ENCODE results near the gene CRB3. TPM values are rescaled to one million over a fixed set of nuclear protein-coding genes. Genes with fewer than 3 reads are reported as not detected.
A peak's percentile ranks its signal among the peaks of the same experiment; 100 is the strongest.

CRB3 gene
- 10 to 100 TPM; 38.1 to 78.8 TPM for total RNA-seq
- polyA plus RNA-seq (ENCODE audit: insufficient read length in 6 of 6), result 10 to 100 TPM; 14.9 to 21.3 (median 17.8) TPM
- long read RNA-seq, donor 1, transcript CRB3-204 (4 exons, 1,078 nt), result major isoform, 12 of 17 reads
- long read RNA-seq, donor 1, partial matches to known transcripts, result 0 of 17 reads
- long read RNA-seq, donor 1, other reads (novel, unspliced or antisense), result 0 of 17 reads
- long read RNA-seq, donor 2, transcript CRB3-204 (4 exons, 1,078 nt), result major isoform, 7 of 12 reads
- long read RNA-seq, donor 2, partial matches to known transcripts, result 0 of 12 reads
- long read RNA-seq, donor 2, other reads (novel, unspliced or antisense), result 0 of 12 reads
- long read RNA-seq, donor 3, partial matches to known transcripts, result 0 of 3 reads
- long read RNA-seq, donor 3, other reads (novel, unspliced or antisense), result 0 of 3 reads
- long read RNA-seq, donor 4, transcript CRB3-204 (4 exons, 1,078 nt), result minor isoform, 11 of 67 reads
- long read RNA-seq, donor 4, transcript CRB3-202 (5 exons, 733 nt), result major isoform, 42 of 67 reads
- long read RNA-seq, donor 4, partial matches to known transcripts, result 7 of 67 reads
- long read RNA-seq, donor 4, other reads (novel, unspliced or antisense), result 4 of 67 reads
- long read RNA-seq, donor 5, transcript CRB3-202 (5 exons, 733 nt), result major isoform, 7 of 15 reads
- long read RNA-seq, donor 5, partial matches to known transcripts, result 6 of 15 reads
- long read RNA-seq, donor 5, other reads (novel, unspliced or antisense), result 0 of 15 reads
- long read RNA-seq, donor 6, transcript CRB3-202 (5 exons, 733 nt), result major isoform, 6 of 13 reads
- long read RNA-seq, donor 6, transcript CRB3-204 (4 exons, 1,078 nt), result minor isoform, 5 of 13 reads
- long read RNA-seq, donor 6, partial matches to known transcripts, result 0 of 13 reads
- long read RNA-seq, donor 6, other reads (novel, unspliced or antisense), result 0 of 13 reads
- long read RNA-seq, donor 7, partial matches to known transcripts, result 0 of 4 reads
- long read RNA-seq, donor 7, other reads (novel, unspliced or antisense), result 0 of 4 reads
- long read RNA-seq, donor 8, partial matches to known transcripts, result 0 of 4 reads
- long read RNA-seq, donor 8, other reads (novel, unspliced or antisense), result 0 of 4 reads
- long read RNA-seq, donor 9, result 0 reads
- long read RNA-seq, donor 10, transcript CRB3-202 (5 exons, 733 nt), result major isoform, 17 of 29 reads
- long read RNA-seq, donor 10, transcript CRB3-204 (4 exons, 1,078 nt), result minor isoform, 9 of 29 reads
- long read RNA-seq, donor 10, partial matches to known transcripts, result 3 of 29 reads
- long read RNA-seq, donor 10, other reads (novel, unspliced or antisense), result 0 of 29 reads
- long read RNA-seq, donor 11, result 0 reads
- long read RNA-seq, donor 12, partial matches to known transcripts, result 0 of 8 reads
- long read RNA-seq, donor 12, other reads (novel, unspliced or antisense), result 0 of 8 reads

GRCh38 chr19:6464070-6464873, at the start of gene CRB3:
TSS of gene CRB3 (plus strand) at chr19:6464271. CDS start at chr19:6464702, 431 bp downstream.
- intact Hi-C loops (cut with DNase I), result no loop called here
- Histone ChIP-seq H3K4me1 (peaks cover 0 to 21% of the 10 kb centered on the region in 2 donors), H3K4me3 (peak within 1 kb of the TSS; percentile 42 to 48), H3K27ac (peak within 1 kb of the TSS; percentile 57 to 67), H3K36me3 (peaks cover 0 to 25% of the 10 kb centered on the region in 2 donors), H3K9me3 (no peaks in the 10 kb centered on the region), H3K27me3 (peaks cover 13 to 40% of the 10 kb centered on the region in 2 donors)
- DNase-seq, result peak; percentile 53 to 93 (median 88)
- peak; percentile 58 for ATAC-seq
- TF ChIP-seq CTCF (IDR thresholded peaks at IDR 0.05), result no peak

GRCh38 chr19:6414793-6415590, 49.1 kb upstream of the CRB3 start:
- Histone ChIP-seq H3K4me1 (peaks cover 0 to 12% of the 10 kb centered on the region in 2 donors), H3K9me3 (no peaks in the 10 kb centered on the region), H3K27me3 (no peaks in the 10 kb centered on the region), H3K27ac (no peak overlapping the region), H3K4me3 (no peak overlapping the region), H3K36me3 (peaks cover 0 to 69% of the 10 kb centered on the region in 2 donors)
- DNase-seq (peak in 1 of 4 donors; percentile 73), ATAC-seq (no peak)
- intact Hi-C loops (cut with DNase I), result no loop called here
- TF ChIP-seq CTCF (IDR thresholded peaks at IDR 0.05), result no peak

- Histone ChIP-seq H3K27ac (no peak overlapping the region), H3K36me3 (peaks cover 0 to 76% of the 10 kb centered on the region in 2 donors), H3K4me1 (peaks cover 0 to 12% of the 10 kb centered on the region in 2 donors), H3K27me3 (no peaks in the 10 kb centered on the region), H3K9me3 (no peaks in the 10 kb centered on the region), H3K4me3 (no peak overlapping the region)
- no peak for TF ChIP-seq CTCF (IDR thresholded peaks at IDR 0.05)
- DNase-seq, result no peak
- intact Hi-C loops (cut with DNase I), result no loop called here
- ATAC-seq, result no peak
These were observed 48.4 kb upstream of the CRB3 start for GRCh38 chr19:6415591-6416190.

Measured in left lung (tissue), 14 donors.